Gastroesophageal sphincter (tissue), 3 donors: Measurements from ENCODE around the gene RSPH10B.
"Not testable (repeated sequence)": the region's sequence is repeated elsewhere in the genome, so short reads cannot be mapped to it uniquely, and the experiment has no call there.

Source experiments
- EP300 ChIP-seq: sonication (generic); formaldehyde crosslinking; IDR thresholded peaks from one replicate; pipeline ENCODE4 v1.6.1; 2017; ENCODE audit warnings: antibody characterized with exemption, mild to moderate bottlenecking
- POLR2A ChIP-seq, 2 donors: fragments of 450-650 bp; IDR thresholded peaks; one replicate each; pipeline ENCODE4 v1.6.1; 2017; ENCODE audit warnings: antibody characterized with exemption in 2 of 2, mild to moderate bottlenecking in 2 of 2, moderate library complexity in 1 of 2
- POLR2AphosphoS5 ChIP-seq: sonication (generic); formaldehyde crosslinking; IDR thresholded peaks from one replicate; pipeline ENCODE4 v1.6.1; 2017; ENCODE audit warnings: antibody characterized with exemption
- TF ChIP-seq, protein P1 (sequence below), 4 experiments: fragments of 200-600 bp in 2 of 4; fragments of 450-650 bp in 2 of 4; sonication (generic) in 1 of 4; IDR thresholded peaks; one replicate each; pipeline ENCODE4 v1.5.1; 2017 to 2019; ENCODE audit warnings: antibody characterized with exemption in 4 of 4, mild to moderate bottlenecking in 2 of 4, moderate library complexity in 2 of 4

DNA sequence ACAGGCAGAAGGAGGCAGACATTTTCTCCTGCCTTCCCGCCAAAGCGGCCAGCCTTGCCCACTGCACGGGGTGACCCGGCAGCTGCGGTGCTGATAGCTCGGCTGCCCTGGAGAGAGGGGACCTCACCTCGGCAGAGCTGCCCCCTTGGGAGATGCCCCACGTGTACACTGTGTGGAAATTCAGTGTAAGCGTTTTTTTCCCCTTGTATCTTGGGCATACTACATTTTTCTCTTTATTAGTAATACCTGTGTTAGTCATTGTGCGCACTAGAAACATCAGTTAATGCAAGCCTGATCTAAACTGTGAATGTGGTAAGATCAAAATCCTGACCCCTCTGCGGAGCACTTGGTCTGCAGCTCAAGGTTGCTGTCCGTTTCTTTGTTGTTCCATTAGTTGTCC lies 45.9 kb downstream of the RSPH10B start:
- TF ChIP-seq, protein P1, sequence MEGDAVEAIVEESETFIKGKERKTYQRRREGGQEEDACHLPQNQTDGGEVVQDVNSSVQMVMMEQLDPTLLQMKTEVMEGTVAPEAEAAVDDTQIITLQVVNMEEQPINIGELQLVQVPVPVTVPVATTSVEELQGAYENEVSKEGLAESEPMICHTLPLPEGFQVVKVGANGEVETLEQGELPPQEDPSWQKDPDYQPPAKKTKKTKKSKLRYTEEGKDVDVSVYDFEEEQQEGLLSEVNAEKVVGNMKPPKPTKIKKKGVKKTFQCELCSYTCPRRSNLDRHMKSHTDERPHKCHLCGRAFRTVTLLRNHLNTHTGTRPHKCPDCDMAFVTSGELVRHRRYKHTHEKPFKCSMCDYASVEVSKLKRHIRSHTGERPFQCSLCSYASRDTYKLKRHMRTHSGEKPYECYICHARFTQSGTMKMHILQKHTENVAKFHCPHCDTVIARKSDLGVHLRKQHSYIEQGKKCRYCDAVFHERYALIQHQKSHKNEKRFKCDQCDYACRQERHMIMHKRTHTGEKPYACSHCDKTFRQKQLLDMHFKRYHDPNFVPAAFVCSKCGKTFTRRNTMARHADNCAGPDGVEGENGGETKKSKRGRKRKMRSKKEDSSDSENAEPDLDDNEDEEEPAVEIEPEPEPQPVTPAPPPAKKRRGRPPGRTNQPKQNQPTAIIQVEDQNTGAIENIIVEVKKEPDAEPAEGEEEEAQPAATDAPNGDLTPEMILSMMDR (IDR thresholded peaks at IDR 0.05), result not testable (repeated sequence)
- TF ChIP-seq POLR2AphosphoS5; EP300; POLR2A (IDR thresholded peaks at IDR 0.05): not testable (repeated sequence)
